ENCODE measurements around the gene RNF144B.
"Not testable (repeated sequence)": the region's sequence is repeated elsewhere in the genome, so short reads cannot be mapped to it uniquely, and the experiment has no call there.

The RNF144B gene

DNA sequence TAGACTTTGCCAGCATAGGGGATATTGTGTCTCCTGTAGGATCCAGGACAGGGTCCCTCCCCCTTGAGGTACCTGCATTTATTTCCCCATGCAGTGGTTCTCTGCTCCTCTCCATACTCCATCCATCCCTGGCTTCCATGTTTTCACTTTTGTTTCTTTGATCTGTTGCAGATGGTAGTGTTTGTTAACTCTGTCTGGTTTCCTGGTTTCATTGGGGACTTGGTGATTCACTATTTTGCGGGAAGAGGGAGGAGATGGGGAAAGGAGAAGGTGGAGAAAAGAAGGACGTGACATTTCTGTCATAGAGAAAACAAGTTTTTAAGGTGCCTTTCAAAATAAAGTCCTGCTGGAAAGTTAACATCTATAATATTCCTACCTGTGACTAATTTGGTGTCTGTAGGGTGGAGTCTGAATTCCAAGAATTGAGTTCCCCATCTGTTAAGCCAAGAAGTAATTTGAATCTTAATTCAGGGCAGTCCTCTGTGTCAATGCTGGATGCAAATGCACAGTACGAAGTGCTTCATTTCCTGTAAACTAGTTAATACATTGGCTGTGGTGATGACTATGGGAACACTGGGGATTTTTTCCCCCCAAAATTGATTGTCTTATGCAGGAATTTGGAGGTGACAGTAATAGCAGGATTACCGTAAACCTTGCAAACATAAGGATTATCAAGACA lies 6.9 kb upstream of the RNF144B start:
- DNase-seq: no peak

- no peak for DNase-seq
Observed at GRCh38 chr6:18380851-18381250, 6.3 kb upstream of the RNF144B start.

- no peak for DNase-seq
Observed at GRCh38 chr6:18383441-18383840, 3.7 kb upstream of the RNF144B start.

GRCh38 chr6:18384621-18385020 lies 2.5 kb upstream of the RNF144B start:
- DNase-seq: peak; percentile 17

GRCh38 chr6:18386298-18386976 lies 713 bp upstream of the RNF144B start:
- DNase-seq: peak; percentile 6

DNA sequence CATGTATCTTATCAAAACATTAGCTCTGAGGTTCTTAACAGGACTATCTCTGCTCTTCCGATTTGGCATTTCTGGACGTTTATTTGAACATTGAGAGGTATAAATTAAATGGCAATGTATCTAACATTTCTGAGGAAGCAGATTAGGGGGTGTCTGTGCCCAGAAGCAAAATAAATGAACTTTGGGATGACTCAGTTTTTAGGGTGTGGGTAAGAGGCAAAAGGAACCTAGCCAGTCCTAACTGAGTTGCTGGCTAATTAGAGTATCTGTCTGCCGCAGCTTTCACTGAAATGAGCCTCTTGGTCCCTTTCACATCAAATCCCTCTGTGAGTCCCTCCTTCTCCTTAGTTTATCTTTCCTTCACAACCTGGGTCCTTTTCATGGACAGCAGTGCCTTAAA lies 1.1 kb downstream of the RNF144B start:
- peak; percentile 16 for DNase-seq

- DNase-seq: no peak
Observed at GRCh38 chr6:18388942-18389341, 1.8 kb downstream of the RNF144B start.

- no peak for DNase-seq
Observed at GRCh38 chr6:18389479-18389878, 2.3 kb downstream of the RNF144B start.

- no peak for DNase-seq
Observed at GRCh38 chr6:18390476-18390875, 3.3 kb downstream of the RNF144B start.

GRCh38 chr6:18391023-18391422 lies 3.9 kb downstream of the RNF144B start:
- no peak for DNase-seq

- DNase-seq: no peak
Observed at GRCh38 chr6:18392346-18392877, 5.3 kb downstream of the RNF144B start.

DNA sequence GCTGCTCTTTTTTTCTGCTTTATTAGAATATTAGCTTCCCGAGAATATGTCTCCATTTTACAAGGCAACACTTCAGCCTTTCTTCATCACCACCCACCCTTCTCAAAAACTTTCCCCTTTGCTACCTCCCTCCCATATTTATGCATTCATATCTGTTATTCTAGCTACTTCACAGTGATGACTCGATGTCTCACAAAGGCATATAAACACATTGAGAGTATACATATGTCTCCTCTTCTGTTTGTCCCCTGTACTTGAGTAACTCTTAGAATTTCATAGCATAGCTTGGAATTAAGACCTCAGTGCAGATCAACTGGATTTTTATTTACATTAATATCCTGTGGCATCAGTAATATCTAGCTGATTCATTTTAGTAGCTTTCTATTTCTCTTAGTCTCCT lies 6.5 kb downstream of the RNF144B start:
- DNase-seq: no peak

DNA sequence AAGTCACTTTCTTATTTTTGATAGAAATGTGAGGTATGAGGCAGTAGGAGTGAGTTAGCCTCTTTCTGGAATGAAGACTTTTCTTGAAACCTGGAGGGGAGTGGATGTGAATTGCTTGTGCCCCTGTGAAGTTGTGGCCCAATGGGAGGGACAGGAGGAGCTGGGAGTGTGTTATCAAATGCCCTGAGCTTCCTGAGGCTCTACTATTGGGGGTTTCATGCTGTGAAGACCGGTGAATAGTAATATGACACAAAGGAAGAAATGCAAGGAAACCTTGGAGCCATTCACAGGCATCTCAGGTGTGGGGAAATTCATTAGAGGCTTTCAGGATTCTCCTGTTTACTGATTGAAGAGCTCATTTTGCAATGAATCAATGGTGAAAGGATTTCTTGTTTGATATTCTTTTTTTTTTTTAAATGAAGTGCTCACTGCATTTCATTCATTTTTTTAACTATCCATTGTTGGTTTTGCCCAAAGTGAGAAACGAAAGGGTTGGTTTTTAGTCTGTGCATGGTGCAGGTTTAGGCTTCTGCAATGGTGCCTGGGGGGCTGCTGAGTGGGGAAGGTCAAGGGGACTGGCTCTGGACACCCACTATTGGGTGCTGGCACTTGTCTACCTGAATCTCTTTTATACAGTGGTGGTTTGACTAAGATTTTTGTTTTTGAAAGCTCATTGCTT lies 8.2 kb downstream of the RNF144B start:
- DNase-seq: no peak

DNA sequence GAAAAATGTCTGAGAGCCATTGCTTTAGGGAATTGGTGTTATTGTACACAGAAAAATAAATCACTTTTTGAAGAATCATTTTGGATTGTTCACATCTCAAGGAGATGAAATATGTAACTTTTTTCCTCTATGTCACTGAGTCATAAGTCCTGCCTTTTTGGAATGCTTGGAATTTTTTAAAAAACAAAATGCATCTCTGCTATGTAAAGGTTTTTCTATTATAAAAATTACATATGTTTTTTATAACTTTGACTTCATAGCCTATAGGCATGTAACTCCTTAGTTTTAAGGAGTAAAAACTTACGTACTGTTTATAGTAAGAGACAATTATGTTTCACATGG lies 8.7 kb downstream of the RNF144B start:
- DNase-seq: no peak

DNA sequence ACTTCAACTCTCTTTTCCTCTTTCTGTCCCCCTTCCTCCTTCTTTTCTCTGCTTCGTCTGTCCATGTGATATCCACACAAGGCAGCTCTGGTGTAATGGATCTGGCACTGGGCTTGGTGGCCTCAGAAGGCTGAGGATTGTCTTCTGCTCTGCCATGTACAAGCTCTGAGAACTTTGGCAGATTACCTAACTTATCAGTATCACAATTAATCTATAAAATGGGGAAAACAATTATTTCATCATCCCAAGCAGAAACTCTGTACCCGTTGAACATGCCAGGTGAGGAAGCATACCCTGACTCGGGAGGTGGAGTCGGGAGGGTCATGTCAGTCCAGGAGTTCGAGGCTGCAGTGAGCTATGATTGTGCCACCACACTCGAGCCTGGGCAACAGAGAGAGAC lies 10.6 kb downstream of the RNF144B start:
- DNase-seq: no peak

GRCh38 chr6:18398225-18398624 lies 11.1 kb downstream of the RNF144B start:
- DNase-seq: not testable (repeated sequence)

DNA sequence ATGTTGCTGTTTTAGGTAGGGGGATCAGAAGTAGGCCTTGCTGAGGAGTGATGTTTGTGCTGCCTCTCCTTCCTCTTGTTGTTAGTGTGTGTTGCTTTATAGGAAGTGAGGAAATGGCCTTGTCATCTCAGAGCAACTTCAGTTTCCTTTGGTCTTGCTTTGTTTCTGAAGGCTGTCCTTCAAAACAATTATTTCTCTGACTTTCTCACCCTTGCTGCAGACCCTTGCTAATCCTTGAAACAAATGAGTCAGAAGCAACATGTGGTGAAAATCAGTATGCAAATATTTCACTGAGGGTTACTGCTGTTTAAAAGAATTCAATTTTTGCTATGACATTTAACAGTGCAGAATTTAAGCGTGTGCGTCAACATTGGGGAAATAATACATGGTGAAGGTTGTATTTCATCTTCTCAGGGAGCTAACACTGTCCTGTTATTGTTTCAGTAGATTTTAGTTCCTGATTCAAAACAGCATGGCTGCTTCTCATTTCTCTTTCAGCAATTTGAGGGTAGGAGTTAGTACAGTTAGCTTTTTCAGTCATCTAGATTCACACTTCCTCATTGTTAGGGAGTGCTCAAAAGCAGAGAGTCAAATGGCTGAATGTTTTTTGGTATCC lies 13.8 kb downstream of the RNF144B start:
- no peak for DNase-seq

DNA sequence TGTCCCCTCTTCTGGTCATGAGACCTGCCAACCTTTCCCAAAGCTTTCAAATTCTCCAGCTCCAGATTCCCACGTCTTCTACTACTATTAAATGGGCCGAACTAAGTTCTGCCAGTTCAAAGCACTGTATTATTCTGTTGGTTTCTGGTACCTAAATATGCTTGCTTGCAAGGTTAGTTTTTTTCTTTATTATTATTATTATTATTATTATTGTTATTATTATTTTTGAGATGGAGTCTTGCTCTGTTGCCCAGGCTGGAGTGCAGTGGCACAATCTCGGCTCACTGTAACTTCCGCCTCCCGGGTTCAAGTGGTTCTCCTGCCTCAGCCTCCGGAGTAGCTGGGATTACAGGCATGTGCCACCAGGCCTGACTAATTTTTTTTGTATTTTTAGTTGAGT lies 17.8 kb downstream of the RNF144B start:
- DNase-seq: not testable (repeated sequence)

DNA sequence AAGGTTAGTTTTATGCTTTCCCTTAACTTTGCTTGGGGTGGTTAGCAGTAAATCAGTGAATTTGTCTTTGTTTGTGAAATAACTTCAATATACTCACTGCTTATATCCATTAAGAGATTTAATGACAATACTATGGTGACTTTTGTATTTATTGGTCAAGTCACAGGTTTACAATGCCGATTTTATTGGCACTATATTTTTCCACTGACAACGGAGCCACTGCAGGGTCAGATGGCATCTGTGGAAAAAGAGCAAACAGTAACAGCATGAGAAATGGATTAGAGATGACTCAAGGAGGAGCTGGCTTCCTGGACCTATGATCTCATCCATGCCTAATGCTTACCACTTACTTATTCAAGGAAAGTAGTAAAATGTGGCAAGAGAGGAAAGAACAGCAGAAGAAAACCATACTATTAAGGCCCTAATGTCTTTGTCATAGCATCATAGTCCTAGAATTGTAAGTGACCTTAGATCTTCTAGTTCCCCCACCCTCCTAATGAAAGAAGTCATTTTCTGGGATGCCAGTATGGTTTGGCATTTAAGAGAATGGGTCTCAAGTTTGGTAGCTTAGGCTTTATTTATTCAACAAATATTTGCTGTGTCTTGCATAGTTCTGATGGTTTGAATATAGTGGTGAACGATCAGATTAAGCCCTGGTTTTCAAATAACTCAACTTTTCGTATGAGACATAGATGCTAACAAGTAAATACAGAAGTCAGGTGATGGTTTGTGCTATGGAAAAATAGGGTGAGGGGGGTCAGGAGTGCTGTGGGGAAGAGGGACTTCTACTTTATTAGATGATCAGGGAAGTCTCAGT lies 18.5 kb downstream of the RNF144B start:
- DNase-seq: peak; percentile 9

- DNase-seq: no peak
Observed at GRCh38 chr6:18406955-18407749, 20.0 kb downstream of the RNF144B start.

DNA sequence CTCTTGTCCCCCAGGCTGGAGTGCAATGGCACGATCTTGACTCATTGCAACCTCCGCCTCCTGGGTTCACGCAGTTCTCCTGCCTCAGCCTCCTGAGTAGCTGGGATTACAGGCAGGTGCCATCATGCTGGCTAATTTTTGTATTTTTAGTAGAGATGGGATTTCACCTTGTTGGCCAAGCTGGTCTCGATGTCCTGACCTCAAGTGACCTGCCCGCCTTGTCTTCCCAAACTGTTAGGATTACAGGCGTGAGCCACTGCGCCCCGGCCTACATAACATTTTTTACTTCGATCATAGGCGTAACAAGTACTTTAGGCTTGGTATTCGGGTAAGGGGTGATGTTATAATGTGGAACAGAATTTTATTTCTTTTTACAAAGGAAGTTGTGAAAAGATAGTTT lies 22.5 kb downstream of the RNF144B start:
- DNase-seq: not testable (repeated sequence)

- DNase-seq: no peak
Observed at GRCh38 chr6:18410412-18410811, 23.3 kb downstream of the RNF144B start.
